8988T (cell line): Measurements from ENCODE around the gene RUNX1.
"Not testable (repeated sequence)": the region's sequence is repeated elsewhere in the genome, so short reads cannot be mapped to it uniquely, and the experiment has no call there.

Source experiments
- DNase-seq: peaks from one replicate; pipeline ENCODE4 v3.0.0; 2011

The RUNX1 gene

DNA sequence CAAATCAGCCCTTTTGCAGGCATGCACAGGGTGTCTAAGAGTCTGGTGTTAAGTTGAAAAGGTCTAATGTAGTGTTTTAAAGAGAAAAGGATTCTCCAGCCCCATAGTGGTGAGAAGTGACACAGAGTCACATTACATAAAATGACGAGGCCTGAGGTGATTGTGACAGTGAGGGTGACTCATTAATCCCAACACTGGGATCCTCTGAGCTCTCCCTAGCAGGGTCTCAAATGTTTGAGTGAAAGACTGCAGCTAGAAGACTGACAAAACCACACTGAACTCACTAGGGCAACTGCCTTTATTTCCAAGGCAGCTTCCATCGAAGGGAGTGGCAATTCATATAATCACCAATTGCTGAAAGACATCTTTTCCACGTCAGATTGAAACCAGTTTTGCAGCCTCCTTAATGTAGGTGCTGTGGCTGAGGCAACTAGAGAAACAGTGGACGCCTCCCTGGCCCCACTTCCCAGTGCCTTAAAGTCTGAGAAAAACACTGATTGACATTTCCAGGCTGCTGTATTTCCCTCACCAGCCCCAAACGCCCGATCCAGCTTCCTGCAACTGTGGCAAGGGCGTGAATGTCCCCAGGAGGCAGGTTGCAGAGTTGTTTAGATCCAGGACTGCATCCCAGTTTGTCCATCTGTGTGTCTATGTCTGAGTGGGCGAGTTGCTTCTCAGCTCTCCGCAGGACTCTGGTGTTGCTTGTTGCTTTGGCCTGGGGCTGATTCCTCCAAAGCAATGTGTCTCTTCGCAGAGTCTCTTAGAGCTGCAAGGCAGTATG is 81.4 kb downstream of the RUNX1 start:
- no peak for DNase-seq

DNA sequence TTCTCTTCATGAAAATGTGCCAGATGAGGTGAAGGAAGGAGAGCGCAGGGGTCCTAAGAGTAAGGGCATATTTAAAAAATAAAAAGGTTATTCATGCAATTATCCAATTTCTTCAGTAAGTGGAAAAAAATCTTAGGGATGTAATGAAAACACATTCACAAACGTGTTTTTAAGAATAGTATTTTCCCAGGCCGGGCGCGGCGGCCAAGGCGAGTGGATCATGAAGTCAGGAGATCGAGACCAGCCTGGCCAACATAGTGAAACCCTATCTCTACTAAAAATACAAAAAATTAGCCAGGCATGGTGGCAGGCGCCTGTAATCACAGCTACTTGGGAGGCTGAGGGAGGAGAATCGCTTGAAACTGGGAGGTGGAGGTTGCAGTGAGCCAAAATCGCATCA is 82.2 kb downstream of the RUNX1 start:
- DNase-seq = not testable (repeated sequence)

DNA sequence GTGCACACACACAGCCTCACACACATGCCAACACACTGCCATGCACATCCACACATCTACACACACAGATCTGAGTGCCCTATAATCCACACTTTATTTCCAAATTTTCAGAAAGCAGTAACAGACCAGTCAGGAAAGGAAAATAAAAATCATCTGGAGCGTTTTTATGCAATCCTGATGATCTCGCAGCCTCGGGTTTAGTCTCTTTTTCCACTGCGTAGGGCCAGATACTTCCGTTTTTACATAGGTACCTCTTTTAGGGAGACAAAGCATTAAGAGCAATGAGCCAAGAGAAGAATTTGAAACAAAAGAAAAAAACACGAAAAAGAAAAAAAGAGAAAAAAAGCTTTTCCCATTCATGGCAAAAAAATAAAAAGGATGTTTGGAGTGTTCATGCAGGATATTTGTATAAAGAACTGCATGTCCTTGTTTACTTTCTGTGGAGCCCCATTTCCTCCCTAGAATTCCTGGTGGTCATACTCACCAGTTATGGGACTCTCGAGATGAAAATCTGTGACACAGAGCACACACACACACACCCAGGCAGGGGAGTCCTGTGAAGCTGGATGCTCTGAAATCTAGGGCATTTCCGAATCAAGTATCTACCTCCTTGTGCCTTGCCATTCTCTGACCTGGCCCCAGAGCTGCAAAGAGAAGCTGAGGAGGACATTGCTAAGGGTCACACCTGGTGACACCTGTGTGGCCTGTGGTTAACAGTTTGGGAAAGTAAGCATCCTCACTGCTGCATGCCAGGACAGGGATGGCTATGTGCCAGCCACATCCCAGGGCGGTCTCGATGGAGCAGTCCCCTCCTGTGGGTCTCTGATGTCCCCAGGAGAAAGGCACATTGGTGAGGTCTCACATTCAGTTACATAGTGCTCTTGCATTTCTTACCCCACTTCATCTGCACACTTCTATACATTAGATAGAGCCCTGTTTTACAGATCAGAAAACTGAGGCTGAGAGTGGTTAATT is 83.6 kb downstream of the RUNX1 start:
- peak; percentile 13 for DNase-seq

DNA sequence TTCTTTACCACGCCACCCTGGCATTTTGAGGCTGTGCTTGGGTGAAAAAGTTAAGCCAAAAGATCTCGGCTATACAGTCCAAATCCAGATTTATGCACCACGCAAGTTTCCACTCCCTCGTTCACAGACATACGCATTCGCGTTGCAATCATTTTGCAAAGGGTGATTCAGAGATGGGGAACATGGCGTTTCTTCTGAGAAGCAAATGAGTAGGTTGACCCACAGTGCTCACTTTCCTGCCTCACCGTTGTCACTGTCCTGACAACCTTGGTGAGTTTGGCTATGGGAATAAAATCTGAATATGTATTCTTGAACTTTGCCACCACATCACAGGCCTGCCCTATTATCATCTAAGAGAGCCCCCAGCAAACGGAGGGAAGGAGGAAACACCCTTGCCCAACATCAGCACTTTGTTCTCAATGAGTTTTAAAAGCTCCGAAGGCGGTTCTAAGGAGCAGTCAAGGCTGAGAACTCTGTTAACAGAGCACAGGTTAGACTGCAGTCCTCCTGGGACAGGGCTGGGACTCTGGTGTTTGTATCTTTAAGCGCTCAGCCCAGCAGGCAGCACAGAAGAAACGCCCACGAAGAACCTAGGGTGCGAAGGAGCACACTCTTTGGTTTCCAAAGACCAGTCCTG is 86.4 kb downstream of the RUNX1 start:
- no peak for DNase-seq

GRCh38 chr21:34962136-34962535 is 87.0 kb downstream of the RUNX1 start:
- no peak for DNase-seq

GRCh38 chr21:34960687-34961086 is 88.4 kb downstream of the RUNX1 start:
- no peak for DNase-seq

GRCh38 chr21:34959607-34960006 is 89.5 kb downstream of the RUNX1 start:
- no peak for DNase-seq

DNA sequence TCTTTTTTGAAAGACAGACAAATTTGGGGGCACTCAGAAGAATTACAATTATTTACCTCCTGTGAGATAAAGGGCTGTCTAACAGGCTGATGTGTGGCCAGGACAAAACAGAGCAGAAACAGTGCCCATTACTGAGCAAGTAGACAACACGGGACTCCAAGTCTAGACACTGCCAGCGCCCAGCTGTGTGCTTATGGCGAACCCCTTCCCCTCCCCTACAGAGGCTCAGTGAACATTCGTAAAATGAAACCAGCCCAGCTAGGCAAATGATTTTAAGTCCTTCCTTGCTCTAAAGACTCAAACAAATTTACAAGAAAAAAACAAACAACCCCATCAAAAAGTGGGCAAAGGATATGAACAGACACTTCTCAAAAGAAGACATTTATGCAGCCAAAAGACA is 91.1 kb downstream of the RUNX1 start:
- no peak for DNase-seq

GRCh38 chr21:34956416-34957316 is 92.4 kb downstream of the RUNX1 start:
- no peak for DNase-seq

- DNase-seq = no peak
Measured at GRCh38 chr21:34953950-34954349, 95.2 kb downstream of the RUNX1 start.

- DNase-seq = no peak
Measured at GRCh38 chr21:34952701-34953100, 96.4 kb downstream of the RUNX1 start.

DNA sequence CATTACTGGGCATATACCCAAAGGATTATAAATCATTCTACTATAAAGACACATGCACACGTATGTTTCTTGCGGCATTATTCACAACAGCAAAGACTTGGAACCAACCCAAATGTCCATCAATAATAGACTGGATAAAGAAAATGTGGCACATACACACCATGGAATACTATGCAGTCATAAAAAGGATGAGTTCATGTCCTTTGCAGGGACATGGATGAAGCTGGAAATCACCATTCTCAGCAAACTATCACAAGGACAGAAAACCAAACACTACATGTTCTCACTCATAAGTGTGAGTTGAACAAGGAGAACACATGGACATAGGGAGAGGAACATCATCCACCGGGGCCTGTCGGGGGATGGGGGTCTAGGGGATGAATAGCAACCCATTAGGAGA is 97.2 kb downstream of the RUNX1 start:
- DNase-seq = not testable (repeated sequence)

DNA sequence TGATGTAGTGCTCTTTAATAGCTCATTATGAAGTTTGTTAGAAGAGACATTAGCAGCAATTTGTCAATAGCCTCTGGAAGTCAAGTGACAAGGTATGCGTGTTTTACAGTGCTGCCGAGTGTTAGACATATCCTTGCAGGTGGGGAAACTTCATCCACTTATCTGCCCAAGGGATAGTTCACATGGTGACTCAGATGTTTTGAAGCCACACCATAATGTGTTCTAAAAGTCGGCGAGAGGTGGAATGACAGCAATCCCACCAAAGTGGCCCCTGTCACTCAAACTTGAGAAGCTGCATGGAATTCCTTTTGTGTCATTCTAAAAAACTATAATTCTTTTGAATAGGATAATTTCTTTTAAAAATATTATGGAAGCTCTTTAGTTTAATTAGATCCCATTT is 98.1 kb downstream of the RUNX1 start:
- DNase-seq = no peak

DNA sequence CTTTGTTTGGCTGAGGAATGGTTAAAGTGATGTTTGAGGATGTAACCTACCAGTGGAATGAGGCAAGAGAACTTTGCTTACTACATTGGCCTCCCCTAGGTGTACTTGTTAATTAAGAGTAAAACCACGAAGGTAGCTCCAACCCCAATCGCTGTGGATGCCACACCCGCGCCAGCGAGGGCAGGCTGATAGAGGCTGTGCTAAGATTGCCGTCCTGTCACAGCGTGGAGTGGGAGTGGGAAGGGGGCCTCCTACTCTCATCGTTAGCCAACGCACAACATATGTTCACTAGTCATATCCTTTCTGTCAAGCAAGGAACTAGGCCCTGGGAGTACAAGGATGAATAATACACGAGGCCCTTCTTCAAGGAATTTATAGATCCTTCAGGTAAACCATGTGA is 99.6 kb downstream of the RUNX1 start:
- no peak for DNase-seq

GRCh38 chr21:34949030-34949429 is 100.1 kb downstream of the RUNX1 start:
- DNase-seq = no peak

GRCh38 chr21:34948157-34948556 is 100.9 kb downstream of the RUNX1 start:
- DNase-seq = no peak

DNA sequence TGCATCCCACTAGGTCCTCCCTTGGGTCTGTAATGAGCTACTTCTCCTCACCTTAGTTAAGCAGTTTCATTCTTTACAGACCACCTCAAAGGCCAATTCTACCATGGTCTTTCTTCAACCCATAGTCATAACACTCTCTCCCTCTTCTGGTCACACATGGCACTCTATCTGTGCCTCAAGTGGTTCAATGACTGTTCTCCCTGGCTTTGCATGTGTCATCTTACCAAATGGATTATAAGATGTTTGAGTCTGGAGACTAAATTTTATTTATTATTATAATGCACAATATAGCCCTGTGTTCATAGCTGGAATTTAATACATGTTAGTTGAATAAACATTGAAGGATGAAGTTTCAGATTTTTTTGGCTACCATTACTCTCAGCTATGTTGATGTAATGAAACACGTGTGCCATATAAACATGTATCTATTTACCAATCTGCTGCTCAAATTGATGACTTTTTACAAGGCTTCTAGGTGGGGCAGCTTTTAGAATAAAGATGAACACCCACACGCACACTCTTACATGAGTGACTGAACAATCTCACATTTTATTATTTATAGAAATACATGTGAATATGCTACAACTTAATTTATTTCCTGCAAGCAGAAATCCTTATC is 102.1 kb downstream of the RUNX1 start:
- DNase-seq = no peak

- DNase-seq = no peak
Measured at GRCh38 chr21:34946385-34946840, 102.7 kb downstream of the RUNX1 start.

- DNase-seq = no peak
Measured at GRCh38 chr21:34945288-34945687, 103.8 kb downstream of the RUNX1 start.

GRCh38 chr21:34944015-34944755 is 104.9 kb downstream of the RUNX1 start:
- DNase-seq = no peak

- no peak for DNase-seq
Measured at GRCh38 chr21:34942911-34943310, 106.2 kb downstream of the RUNX1 start.
